ENCODE results near the gene TTC6.
"Not testable (repeated sequence)": the region's sequence is repeated elsewhere in the genome, so short reads cannot be mapped to it uniquely, and the experiment has no call there.

TTC6 gene, protein sequence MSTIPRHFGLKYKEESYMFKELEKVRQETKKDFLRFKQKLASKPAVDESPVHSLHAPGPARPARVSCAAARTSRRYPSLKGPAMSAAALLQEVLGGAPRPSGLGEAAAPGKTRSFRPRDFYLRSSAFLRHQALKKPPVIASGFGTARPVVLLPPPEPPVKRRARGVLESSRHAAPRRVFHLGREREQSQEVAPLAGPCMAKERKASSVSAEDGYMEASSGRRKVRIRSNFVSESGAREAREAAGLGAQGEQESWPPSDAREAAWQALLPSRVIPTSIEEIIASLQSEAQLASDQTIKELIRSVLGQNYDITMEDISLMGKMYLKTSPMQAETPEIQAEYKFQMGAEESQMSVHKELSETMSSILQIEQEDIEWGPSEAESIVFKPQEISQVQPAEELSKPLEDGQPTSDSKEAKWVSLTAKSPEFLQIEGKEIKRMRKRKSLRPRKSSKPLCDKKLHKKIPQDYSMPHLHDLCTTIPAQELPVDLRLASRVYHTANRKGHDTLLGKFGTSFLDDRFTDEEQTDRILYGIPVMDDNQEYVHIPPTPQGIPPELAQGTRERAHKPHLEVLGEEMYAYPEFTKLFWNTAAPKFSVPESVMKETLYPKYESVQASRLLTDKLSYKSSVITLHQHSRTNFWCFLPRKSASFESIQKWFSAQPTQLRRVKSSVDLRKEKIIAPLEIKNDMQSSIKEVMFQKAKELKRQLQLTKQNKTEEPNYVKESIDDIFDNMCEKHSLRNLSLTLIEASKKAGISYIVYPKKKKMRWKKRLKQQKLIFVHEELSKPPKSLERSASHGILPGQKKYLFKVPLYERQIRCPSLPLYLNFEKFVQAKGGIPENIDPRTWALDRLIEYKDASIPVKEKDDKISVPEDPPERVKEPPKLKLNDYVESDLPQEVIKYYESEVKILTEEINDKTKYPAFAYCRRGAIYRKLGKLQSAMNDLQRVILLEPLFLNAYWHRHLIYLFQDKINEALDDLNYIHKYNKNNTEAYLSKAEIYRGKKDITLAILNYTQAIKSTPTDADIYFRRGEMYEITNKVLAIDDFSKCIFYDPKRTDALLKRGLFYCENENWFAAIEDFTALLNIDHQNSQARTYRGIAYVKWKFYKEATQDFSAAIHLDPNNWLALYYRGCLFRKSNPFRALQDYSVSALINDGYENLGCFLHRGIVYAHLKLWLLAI (N-terminal part only)

DNA sequence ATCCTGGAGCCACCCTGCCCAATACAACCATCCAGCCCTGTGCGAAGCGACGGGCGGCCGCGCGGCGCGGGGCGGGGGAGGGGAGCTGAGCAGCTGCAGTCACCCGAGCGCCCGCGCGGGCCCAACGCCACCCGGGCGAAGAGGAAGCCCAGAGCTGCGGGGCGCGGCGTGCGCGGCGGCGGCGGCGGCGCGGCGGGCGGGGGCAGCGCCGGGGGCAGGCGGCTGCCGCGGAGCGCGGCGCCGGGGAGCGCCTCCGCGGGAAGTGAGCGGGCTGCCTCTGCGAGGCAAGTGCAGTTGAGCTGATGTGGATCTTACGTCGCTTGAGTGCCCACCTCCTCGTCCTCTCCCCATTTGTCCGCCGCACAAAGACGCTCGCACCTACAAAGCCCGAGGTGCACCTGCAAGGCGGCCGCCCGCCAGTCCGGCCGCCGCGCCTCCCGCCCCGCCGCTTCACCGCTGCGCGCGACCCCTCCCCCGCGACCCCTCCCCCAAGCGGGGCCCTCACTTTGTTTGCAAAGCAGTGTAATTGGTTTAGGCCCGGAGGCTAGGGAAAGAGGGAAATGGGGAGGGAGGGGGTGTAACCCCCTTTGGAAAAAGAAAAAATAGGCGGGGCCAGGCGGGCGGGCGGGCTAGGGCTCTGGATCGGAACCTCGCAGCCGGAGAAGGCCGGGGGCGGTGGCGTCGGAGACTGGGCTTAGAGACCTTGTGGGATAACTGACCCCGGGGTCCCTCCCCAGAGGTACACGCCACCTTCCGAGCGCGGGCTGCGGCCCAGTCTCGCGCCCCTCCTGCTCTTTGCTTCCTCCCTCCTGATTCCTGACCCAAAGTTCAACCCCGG is at the start of gene TTC6, which contains the start of gene FOXA1:
TTC6 (plus strand) TSS at position 659 of the 838 bp plus-strand sequence. CDS start 26,436 bp downstream, outside the sequence.
FOXA1 (minus strand) TSS at position 279 of the 838 bp plus-strand sequence; CDS start at position 2, 277 bp downstream.
- no peak for DNase-seq

DNA sequence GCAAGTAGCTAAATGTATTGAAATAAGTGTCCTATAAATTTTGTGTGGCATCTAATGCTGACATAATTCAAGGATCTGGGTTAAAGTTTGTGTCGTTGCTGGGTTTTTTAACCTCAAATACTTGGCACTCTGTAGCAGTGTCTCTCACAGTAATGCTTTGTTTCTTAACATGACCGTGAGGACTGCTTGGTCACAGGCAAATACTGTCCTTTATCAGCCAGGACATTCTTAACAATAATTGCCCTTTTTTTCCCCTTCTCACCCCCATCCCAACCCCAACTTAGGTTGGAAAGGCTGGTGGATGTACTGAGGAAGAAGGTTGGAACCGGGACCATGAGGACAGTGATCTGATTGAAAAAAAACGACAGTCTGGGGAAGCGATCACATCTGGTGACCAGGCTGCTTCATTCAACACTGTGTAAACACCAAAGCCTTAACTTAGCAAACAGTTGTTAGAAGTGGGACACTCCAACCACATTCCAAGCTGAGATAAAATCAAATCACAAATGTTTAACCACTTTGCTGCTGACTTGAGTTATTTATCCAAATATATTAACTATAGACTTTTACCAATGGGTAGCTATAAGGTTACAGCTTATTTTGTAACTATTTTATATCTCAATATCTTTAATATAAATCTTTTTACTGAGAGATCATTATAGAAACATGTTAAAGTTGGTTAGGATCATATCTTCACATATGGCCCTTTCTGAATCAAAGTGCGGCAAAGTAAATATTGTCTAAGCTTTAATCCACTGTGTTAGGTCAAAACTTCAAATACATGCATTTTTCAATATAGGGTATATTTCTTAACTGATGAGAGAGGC is 48.6 kb upstream of the TTC6 start:
- no peak for DNase-seq

DNA sequence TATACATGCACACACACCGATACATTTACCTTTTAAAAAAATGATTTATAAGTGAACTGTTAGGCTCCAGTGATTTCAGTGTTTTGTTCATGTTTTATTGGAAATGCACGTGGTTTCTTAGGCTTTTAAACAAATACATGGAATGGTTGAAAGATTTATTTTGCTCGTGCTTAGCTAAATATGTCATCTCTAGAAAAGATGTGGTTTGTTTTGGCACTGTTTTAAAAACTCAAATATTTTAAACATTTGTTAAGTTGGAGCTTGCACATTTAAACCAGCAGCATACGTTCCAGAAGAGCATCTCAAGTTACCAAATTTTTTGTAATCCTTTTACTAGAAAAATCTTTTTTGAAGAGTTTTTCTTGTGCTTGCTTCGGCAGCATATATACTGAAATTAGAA is 44.9 kb upstream of the TTC6 start:
- DNase-seq, result no peak

DNA sequence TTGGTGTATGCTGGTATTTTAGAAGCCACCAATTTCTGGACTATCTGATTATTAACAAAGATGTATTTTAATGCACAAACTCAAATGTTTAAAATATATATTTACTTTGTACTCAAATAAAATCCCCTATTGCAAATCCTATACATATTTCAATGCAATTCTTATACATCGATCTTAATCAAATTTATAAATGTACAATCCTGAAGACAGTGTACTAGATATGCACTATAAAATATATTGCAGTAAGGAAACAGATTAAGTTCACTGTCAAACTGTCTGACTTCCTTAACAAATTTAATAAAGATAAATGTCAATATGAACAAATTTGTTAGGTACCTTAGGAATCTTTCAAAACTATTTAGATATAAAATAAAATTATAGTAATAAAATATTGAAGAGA is 44.3 kb upstream of the TTC6 start:
- no peak for DNase-seq

DNA sequence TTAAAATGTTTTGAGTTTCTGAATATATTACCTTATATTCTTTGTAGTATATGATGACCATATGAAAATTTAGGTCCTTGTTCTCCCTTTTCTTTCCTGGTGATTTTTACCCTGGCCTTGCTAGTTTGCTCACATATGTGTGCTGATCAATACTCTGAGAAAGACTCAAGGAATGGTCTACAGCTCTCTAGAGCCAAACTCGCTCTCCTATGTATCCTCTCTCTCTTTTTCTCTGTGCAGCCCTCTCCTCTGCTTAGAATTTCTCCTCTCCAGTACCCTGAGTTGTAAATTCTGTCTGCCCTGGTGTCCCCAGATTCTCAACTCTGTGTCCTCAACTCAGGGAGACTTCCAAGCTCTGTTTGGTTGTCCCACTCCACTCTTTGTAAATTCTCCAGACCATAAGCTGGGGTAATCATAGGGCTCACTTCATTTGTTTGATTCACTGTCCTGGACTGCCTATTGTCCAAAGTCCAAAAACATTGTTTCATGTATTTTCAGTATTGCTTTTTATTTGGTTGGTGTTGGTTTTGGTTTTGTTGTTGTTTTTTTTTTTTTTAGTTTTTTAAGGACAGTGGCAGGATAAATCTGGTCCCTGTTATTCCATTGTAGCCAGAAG is 41.4 kb upstream of the TTC6 start:
- no peak for DNase-seq

DNA sequence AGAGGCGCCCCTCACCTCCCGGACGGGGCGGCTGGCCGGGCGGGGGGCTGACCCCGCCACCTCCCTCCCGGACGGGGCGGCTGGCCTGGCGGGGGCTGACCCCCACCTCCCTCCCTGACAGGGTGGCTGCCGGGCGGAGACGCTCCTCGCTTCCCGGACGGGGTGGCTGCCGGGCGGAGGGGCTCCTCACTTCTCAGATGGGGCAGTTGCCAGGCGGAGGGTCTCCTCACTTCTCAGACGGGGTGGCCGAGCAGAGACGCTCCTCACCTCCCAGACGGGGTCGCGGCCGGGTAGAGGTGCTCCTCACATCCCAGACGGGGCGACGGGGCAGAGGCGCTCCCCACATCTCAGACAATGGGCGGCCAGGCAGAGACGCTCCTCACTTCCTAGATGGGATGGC is 39.8 kb upstream of the TTC6 start:
- not testable (repeated sequence) for DNase-seq

DNA sequence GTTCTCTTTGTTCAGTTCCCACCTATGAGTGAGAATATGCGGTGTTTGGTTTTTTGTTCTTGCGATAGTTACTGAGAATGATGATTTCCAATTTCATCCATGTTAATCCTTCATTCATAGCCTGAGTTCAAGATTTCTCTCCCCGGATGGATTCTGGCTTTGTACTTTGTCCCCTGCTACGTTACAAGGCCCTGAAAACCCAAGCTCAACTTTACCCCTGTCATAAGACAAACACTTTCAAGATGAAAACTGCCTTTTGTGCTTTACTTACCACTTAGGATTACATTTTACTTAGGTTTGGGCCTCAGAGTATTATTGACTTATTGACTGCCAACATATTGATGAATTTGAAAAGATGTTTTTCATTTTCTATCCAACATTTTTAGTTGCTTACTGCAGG is 36.7 kb upstream of the TTC6 start:
- no peak for DNase-seq

DNA sequence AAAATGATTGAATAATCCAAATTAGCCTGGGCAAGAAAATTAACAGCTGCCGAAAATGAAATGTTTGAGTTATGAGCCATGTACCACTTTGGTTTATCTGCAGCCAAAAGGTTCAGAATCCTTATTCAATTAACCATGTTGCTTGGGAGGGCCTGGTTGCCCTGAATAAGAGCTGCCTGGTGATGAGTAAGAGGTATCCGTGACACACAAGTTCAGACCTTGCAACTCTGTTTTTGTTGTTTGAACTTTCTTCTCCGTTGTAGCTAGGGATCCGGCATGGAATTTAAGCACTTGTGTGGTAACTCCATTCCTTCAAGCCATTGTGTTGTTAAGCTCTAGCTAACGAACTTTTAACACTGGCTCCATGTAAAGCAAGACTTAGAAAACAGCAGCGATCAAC is 36.0 kb upstream of the TTC6 start:
- no peak for DNase-seq

DNA sequence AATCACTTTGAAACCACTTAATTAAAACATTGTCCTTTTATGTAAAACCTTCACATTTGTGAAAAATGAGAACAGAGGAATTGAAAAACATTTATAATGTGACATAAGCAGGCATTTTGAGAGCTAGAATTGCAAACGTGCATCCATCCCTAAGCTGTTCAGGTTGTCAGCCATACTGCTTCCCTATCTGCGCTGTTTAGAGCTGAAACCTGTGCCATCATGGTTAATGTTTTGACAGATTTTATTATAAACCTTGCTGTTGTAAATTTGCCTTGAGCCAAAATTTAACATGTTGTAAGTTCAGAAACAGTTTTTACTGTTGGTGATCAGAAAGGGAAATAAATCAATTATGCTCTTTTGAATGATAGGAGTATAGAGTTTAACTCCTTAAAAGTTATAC is 32.2 kb upstream of the TTC6 start:
- no peak for DNase-seq

DNA sequence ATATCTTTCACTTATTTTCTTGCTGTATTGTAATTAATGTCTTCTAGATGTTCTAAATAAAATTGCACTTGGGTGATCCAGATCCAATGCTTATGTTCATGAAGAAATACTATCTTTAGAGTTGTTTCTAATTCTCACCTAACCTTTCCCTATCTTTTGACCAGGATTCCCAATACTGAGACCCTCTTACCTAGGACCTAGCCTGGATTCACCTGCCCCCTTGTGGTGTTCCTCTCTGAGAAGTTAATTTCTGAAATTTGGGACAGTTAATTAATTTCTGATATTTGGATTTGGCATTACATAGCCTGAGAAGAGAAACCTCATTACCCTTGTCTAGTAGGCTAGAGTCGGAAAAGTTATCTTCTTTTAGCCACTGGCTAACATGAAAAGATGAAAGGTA is 29.9 kb upstream of the TTC6 start:
- no peak for DNase-seq

DNA sequence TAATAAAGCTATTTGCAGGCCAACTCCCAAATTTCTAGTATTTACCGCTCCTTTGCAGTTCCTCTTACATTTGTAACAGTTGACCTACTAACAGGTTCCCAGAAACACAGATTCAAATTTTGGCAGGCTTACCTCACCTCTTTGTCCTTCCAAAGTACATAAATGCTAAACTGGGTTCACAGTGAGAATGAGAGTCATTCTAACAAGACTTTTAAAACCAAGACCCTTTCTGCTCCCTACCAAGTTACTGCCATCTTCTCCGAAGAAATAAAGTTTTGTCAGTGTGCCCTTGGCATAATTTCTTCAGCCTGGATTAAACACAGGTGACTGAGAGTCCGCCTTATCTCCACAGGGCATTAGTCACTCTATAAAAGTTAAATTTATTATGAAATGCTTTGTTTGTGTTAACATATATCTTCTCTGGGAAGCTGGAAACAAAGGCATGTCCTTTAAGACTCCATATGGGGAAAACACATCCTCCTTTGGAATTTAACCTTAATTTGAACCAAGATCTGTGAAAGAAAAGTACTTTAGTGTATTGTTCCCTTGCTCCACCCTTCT is 28.5 kb upstream of the TTC6 start:
- DNase-seq, result no peak

DNA sequence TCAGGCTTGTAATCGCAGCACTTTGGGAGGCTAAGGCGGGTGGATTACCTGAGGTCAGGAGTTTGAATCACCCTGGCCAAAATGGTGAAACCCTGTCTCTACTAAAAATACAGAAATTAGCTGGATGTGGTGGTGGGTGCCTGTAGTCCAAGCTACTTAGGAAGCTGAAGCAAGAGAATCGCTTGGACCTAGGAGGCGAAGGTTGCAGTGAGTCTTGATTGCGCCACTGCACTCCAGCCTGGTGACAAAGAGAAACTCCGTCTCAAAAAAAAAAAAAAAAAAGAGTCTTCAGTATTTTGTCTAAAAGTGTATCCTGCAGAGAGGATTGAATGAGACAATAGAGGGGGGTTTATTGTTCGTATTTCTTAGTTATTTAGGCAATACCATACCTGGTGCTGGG is 25.7 kb upstream of the TTC6 start:
- DNase-seq, result no peak

DNA sequence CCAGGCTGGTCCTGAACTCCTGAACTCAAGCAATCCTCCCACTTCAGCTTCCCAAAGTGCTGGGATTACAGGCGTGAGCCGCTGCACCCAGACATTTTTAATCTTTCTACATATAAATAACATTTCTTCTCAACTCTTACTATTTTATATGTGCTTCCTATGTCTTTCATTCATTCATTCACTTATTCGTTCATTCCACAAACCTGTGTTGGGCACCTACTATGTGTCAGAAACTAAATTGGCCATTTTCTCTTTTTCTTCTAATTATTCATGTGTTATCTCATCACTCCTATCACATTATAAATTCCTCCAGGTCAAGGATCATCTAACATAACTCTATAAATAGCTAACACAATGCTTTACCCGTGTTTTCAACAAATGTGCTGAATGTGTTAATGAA is 24.0 kb upstream of the TTC6 start:
- no peak for DNase-seq

DNA sequence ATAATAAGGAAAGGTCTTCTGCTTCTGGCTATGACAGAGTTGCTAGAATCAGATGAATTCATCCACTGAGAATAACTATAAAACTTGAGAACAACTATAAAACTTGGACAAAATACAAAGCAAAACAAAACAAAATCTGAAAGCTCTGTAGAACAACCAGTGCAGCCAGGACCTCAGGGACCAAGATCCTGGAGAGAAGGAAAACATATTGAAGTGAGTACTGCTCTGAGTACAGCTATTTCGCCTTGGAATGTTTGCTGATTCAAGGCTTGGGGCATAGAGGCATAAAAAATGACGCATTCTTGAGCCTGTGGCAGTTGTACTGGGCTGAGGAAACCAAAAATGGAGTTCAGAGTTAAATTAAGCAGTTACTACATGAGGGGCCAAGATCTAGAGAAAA is 22.1 kb upstream of the TTC6 start:
- DNase-seq, result no peak

DNA sequence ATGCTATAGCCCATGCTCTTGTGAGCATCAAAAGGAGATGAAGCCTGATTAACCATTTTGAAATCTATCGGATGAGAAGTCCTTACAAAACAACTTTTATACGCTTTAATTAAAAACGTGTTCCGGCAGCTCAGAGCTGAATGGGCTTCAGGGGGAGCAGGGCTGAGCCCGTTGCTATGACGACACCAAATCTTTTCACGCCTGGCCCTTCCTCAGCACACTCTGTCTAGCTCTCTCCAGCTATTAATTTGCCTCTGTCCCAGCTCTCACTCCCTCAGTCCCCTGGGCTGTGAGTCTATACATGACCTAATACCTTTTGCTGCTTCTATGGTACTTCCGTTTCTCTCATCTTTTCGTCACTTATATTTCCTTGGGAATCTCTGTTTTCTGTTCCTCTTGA is 16.2 kb upstream of the TTC6 start:
- DNase-seq, result no peak

DNA sequence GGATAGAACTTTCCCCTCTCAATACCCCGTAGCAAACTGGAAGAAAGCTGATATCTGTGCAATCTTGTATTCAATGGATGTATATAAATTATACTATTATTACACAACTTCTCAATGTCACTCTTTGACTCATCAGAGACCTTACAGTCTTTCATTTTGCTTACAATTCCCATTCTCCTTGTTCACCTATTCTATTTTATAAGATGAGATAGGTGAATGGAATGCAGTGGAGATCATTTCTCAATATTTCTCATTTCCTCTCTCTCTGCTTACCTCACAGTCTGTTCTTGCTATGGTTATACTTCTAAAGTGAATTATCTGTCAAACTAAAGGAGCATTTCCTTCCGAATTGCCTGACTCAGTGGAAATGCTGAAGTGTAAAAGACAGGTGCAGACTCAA is 15.3 kb upstream of the TTC6 start:
- no peak for DNase-seq

DNA sequence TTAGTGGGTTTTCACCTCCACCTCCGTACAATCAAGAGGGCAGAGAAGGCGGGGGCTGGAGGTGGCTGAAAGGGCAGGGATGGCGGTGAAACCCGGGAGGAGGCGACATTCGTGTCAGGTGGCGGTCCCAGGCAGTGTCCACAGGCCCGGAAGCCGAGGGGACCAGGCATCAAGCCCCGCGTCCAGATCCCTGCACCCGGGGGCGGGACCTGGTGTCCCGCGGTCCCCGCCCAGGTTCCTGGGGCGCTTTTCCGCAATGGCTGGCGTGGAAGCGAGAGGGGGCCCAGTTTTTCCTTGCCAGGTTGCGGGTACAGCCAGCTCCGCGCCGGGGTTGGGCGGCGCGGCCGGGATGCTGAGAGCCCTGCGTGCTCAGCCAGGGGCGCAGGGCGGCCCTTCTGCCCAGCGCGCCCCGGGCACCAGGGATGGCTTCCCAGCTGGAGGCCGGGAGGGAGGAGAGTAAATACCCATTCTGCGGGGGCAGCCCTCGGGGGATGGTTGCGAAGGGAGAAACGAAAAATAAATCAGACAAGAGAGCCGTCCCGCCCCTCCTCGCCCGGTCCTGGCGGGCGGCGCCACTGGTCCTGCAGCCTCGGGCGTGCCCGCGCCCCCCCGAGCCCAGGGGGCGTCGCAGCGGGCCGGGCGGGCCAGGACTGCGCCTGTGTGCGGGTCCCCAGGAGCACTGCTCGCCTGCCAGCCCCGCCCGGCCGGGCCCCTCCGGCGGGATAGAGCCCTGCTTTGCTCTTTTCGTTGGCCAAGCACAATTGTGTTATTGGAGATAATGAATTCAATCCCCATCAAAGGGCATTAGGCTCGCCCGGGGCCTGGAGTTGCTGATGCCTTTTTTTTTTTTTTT is 11.8 kb upstream of the TTC6 start:
- DNase-seq, result no peak

DNA sequence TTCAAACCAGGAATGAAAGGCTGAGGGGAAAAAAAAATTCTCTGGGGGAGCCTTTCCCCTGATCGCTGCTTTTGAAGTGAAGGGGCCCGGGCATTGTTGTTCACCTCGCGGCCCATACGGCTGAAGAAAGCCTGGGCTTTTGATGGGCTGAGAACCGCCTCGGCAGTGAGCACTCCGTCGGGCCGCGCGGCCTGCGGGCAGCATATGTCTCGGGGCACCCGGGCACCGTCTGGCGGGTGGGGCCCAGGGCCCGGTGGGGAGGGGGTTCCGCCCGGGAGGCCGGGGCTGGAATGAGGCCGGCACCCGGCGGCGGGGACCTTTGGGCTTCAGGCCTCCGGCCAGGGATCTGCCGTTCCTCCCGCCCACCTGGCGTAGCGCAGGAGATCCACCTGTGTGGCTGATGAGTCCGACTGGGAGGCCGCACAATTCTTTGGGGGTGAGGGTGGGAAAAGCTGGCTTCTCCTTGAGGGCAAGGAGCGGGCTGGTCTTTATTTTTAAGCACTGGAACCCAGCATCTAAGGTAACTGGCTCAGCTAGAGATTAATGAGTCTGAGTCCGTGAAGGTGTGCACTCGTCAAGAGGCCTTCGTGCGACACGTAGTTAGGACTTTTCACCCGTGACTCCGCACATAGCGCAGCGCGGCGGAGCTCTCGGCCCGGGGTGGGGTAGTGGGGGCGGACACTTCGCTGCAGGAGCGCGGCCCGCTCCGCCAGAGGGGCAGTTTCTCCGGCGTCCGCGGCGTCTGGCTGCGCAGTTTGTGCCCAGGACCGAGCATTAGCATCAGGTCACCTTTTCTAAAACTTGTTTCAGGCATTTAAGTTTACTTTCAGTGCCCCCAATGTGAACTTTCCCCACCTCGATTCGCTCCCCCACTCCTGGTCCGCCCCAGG is 11.0 kb upstream of the TTC6 start:
- no peak for DNase-seq

DNA sequence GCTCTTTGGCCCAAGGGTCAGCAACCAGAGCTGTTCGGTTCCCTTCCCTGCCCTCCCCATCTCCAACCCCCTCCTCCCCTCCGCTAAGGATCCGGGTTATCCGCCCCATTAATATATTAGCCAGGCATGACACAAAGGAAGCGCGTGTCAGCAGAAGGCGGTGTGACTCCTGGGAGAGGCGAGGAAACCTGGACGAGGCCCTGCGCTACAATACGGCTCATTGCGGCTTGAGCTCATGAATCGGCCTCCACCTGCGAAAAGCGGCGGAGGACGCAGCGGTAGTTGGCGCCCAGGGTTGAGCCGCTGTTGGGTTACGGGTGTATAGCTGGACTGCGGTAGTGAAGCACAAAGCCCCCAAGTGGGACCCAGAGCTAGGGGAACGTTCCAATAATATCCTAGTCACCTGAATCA is 10.3 kb upstream of the TTC6 start:
- DNase-seq, result no peak

Data from cerebellar nuclear complex (tissue), 1 donor.